ENCODE data around the gene ILF2. TPM values are rescaled to one million over a fixed set of nuclear protein-coding genes. Genes with fewer than 3 reads are reported as not detected.

ILF2 gene
- total and polyA plus RNA-seq, 2 of the 13 experiments (the other 11 are each of a cell fraction or from before 2014, with no cell fraction given), result 292 to 366 TPM

GRCh38 chr1:153682730-153683129 lies 11.9 kb upstream of the ILF2 start:
- Histone ChIP-seq H2AFZ (ENCODE audit: low read length) (no peak overlapping the region), H3K36me3 (replicated peaks in 1 of 2; ENCODE audit: control insufficient read depth in 1 of 2, insufficient read depth in 2 of 2, low read length in 2 of 2) (no peaks in the 10 kb centered on the region), H3K4me1 (ENCODE audit: insufficient read depth, low read length) (peaks cover 30% of the 10 kb centered on the region), H3K9me3 (ENCODE audit: low read length) (no peaks in the 10 kb centered on the region), H3K4me2 (ENCODE audit: low read depth, low read length) (no peak overlapping the region), H3K27me3 (ENCODE audit: control insufficient read depth in 1 of 2, insufficient read depth in 2 of 2, low read length in 2 of 2) (peaks cover 29 to 88% of the 10 kb centered on the region in 2 experiments), H3K79me2 (ENCODE audit: insufficient read depth, low read length) (no peaks in the 10 kb centered on the region), H3K27ac (ENCODE audit: extremely low read length, insufficient read depth, low read length) (no peak overlapping the region), H3K4me3 (replicated peaks in 1 of 3; ENCODE audit: insufficient read depth in 1 of 3, low read depth in 2 of 3, low read length in 3 of 3) (no peak overlapping the region), H4K20me1 (ENCODE audit: insufficient read depth, low read length) (no peaks in the 10 kb centered on the region), H3K9ac (ENCODE audit: insufficient read depth, low read depth, low read length) (no peak overlapping the region)
- in situ Hi-C loops (cut with HindIII; ENCODE audit: extremely low pct_ligation_motif_present, low pct_unique_long_range_greater_than_20kb) (loop anchor here (10.0 kb wide), 1 partner anchor 302 kb away; the partner anchor contains the start of gene RAB13), intact Hi-C loops (cut with micrococcal nuclease; ENCODE audit: unreplicated experiment) (no loop called here)
- ChIA-PET POLR2A (no interaction called here), CTCF (ENCODE audit: low intra/inter-chr PET ratio, low total read pairs) (no interaction called here)
- no peak for ATAC-seq
- DNase-seq (ENCODE audit: low spot score), result no peak
- 28% methylated on average over 7 of the region's 7 CpGs for WGBS (ENCODE audit: low lambda C conversion rate)
- FAIRE-seq, result no peak
- BruUV-seq (replicated peaks), result no TSS peak
- TF ChIP-seq ZNF414 (CRISPR knock-in tag; IDR thresholded peaks at IDR 0.05) (no peak), GMEB2 (CRISPR knock-in tag; IDR thresholded peaks at IDR 0.05; ENCODE audit: low read depth) (no peak), MTA3 (CRISPR knock-in tag; IDR thresholded peaks at IDR 0.05) (no peak), NFATC3 (CRISPR knock-in tag; IDR thresholded peaks at IDR 0.05) (no peak), PRPF4 (IDR thresholded peaks at IDR 0.05; ENCODE audit: low read depth, low read length, poor library complexity, severe bottlenecking) (no peak), ZXDC (CRISPR knock-in tag; IDR thresholded peaks at IDR 0.05) (no peak), HNF4G (IDR thresholded peaks at IDR 0.05; ENCODE audit: borderline replicate concordance, low read depth, low read length) (no peak), HNF4G (CRISPR knock-in tag; IDR thresholded peaks at IDR 0.05; ENCODE audit: borderline replicate concordance, low read depth) (no peak), HNRNPH1 (optimal IDR thresholded peaks at IDR 0.05; ENCODE audit: low read depth, low read length) (no peak), KAT7 (CRISPR knock-in tag; IDR thresholded peaks at IDR 0.05; ENCODE audit: borderline replicate concordance) (no peak), RARG (CRISPR knock-in tag; IDR thresholded peaks at IDR 0.05; ENCODE audit: low read depth) (no peak), ZHX2 (IDR thresholded peaks at IDR 0.05; ENCODE audit: low read depth) (no peak), ZHX2 (CRISPR knock-in tag; IDR thresholded peaks at IDR 0.05; ENCODE audit: borderline replicate concordance) (no peak), NONO (IDR thresholded peaks at IDR 0.05) (no peak), NONO (CRISPR knock-in tag; conservative IDR thresholded peaks at IDR 0.05) (no peak), ELF3 (CRISPR knock-in tag; IDR thresholded peaks at IDR 0.05) (no peak)
